ENCODE results near the gene SCLT1. TPM values are rescaled to one million over a fixed set of nuclear protein-coding genes. Genes with fewer than 3 reads are reported as not detected.
"Not testable (repeated sequence)": the region's sequence is repeated elsewhere in the genome, so short reads cannot be mapped to it uniquely, and the experiment has no call there.

SCLT1 gene
- total RNA-seq, 2 experiments from 2014 or later: 18.2 to 18.8 TPM

DNA sequence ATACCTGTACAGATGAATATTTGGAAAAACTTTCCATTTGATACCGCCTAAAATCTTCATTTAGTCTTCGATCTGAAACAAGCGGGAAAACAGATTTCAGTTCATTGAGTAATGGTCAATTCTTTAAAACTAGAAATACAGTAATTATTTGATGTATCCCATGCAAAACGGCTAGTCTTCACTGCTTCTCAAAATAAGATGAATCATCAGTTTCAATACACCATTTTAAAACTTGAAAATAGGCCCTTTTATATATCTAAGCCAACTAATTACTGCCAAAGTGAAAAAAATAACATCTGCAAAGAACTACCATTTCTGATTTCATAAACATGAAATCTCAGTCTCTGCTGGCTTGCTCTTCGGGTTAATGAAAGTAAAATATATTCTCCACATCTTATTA is 11.0 kb downstream of the SCLT1 start:
- CTCF ChIA-PET: no interaction called here

DNA sequence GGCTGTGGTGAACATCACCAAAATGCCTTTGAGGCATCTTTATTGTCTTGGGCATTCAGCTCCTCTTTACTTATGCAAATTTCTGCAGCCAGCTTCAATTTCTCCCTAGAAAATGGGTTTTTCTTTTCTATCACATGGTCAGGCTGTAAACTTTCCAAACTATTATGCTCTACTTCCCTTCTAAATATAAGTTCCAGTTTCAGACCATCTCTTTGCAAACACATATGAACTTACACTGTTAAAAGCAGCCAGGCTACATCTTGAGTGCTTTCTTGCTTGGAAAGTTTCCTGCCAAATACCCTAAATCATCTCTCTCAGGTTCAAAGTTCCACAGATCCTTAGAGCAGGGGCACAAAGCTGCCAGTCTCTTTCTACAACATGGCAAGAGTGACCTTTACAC is 13.2 kb downstream of the SCLT1 start:
- ChIA-PET POLR2A (no interaction called here), CTCF (no interaction called here)

More for the DNA sequence above, 11.0 kb downstream of the SCLT1 start:
- POLR2A ChIA-PET: no interaction called here

DNA sequence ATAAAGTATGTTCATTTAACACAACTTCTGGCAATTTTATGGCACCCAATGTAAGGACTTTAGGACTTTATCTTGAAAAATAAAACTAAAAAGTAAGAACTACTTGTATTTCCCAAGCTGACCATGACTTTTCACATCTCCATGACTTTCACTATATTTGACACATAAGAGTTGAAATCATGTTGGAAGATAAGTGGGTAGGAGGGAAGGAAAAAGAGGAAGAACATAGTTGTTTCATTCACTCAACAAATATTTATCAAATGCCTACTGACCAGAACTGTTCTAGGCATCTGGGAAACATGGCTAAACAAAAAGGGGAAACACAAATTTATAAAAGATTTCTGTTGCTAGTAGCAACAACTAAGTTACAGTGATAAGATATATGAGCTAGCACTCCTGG is 16.0 kb downstream of the SCLT1 start:
- ChIA-PET CTCF (no interaction called here), POLR2A (no interaction called here)

DNA sequence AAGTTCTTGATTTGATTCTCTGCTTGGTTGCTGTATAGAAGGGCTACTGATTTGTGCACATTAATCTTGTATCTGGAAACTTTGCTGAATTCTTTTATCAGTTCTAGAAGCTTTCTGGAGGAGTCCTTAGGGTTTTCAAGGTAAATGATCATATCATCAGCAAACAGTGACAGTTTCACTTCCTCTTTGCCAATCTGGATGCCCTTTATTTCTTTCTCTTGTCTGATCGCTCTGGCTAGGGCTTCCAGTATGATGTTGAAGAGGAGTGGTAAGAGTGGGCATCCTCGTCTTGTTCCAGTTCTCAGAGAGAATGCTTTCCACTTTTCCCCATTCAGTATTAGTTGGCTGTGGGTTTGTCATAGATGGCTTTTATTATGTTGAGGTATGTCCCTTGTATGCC is 23.8 kb downstream of the SCLT1 start:
- CTCF ChIA-PET, POLR2A ChIA-PET: not testable (repeated sequence)

DNA sequence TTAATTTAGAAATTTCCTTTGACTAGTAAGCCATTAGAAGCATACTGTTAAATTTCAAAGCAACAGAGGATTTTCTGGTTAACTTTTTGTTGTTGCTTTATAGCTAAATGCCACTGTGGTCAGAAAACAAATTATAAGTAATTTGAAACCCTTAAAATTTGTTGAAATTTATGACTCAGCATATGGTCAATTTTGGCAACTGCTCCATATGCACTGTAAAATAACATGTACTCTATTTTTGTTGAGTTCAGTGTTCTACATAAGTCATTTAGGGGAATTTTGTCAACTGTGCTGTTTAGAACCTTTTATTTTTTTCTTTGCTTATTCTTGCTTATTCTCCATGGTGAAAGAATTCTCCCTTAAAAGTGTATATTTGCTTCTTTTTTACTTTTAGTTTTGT is 28.6 kb downstream of the SCLT1 start:
- CTCF ChIA-PET: no interaction called here
- POLR2A ChIA-PET: no interaction called here

DNA sequence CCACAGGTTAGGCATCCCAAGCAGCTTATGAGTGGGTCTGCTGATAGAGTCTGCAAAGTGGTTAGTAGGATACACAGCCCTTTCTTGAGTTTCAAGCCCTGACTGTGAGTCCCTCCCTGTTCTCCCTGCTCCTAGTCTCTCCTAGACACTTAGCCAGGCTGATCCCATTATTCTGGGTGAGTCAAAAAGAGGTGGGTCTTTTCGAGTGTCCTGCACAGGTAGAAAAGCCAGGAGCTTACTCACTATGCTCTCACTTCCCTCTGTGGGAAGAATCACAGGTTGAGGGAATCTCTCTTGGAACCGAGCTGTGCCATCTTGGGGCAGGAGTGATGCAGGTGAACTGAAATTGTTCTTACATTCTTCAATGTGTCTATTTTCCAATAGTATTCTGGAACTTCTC is 29.7 kb downstream of the SCLT1 start:
- POLR2A ChIA-PET: no interaction called here
- CTCF ChIA-PET: no interaction called here

DNA sequence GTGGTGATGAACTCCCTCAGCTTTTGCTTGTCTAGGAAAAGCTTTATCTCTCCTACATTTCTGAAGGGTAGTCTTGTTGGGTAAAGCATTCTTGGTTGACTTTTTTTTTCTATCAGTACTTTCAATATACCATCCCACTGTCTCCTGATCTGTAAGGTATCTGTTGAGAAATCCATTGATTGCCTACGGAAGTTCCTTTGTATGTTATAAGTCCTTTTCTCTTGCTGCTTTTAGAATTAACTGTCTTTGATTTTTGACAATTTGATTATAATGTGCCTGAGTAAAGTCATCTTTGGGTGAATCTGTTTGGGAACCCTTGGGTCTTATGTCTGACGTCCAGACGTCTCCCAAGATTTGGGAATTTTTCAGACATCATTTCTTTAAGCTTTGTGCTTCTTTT is 30.8 kb downstream of the SCLT1 start:
- POLR2A ChIA-PET: no interaction called here
- CTCF ChIA-PET: no interaction called here

DNA sequence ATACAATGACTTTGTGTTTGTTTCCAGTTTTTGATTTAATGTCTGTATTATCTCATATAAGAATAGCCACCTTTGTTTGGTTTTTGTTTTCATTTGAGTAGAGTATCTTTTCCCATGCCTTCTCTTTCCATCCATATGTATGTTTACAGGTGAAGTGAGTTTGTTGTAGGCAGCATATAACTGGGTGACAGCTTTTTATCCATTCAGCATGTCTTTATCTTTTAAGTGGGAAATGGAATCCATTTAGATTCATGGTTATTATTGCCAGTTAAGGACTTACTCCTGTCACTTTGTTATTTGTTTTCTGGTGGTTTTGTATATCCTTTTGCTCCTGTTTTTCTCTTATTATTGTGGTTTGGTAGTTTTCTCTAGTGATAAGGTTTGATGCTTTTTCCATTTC is 34.3 kb downstream of the SCLT1 start:
- ChIA-PET POLR2A (no interaction called here), CTCF (no interaction called here)

DNA sequence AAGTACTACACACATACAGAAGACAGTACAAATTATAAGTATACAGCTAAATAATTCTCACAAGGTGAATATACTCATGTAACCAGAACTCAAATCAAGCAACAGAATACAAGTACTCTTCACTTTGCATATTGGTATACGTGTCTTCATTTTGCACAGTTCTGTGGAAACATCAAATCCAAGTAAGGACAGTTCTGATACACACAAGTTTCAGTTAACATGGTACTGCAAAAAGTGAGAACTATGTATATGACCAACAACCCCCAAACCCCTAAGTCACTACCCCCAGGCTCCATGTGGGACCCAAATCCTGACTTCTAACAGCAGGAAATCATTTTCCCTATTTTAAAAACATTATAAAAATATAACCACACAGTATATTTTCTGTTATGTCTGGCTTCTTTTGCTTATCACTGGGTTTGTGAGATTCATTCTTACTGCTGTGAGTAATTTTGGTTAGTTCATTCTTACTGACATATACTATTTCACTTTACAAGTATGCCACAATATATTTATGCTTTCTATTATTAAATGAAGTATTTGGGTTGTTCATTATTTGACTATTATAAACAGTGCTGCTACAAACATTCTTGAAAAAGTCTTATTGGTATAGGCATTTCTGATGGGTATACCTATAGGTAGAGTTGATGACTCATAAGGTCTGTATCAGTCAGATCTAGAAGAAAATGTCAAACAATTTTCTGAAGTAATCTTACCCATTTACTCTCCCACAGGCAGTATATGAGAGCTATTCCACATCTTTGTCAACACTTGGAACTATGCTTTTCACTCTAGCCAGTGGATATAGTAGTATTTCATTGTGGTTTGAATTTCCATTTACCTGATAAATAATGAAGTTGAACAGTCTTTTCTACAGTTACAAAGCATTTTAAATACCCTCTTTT is 47.0 kb downstream of the SCLT1 start:
- POLR2A ChIA-PET: no interaction called here
- CTCF ChIA-PET: no interaction called here

DNA sequence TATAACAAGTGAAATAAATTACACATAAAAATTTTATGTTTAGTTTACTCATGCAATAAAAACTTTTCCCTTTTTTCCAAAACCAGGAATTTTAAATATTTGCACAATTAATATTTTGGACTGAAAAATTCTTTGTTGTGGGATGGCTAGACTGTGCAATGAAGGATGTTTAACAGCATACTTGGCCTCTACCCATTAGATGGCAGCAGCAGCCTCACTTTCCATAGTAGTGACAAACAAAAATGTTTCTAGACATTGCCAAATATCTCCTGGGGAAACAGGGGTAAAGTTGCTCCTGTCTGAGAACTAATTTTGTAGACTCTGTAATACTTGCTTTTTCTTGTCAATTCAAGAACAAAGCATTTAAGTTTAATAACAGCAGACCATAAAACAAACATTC is 49.8 kb downstream of the SCLT1 start:
- CTCF ChIA-PET: no interaction called here
- POLR2A ChIA-PET: no interaction called here

DNA sequence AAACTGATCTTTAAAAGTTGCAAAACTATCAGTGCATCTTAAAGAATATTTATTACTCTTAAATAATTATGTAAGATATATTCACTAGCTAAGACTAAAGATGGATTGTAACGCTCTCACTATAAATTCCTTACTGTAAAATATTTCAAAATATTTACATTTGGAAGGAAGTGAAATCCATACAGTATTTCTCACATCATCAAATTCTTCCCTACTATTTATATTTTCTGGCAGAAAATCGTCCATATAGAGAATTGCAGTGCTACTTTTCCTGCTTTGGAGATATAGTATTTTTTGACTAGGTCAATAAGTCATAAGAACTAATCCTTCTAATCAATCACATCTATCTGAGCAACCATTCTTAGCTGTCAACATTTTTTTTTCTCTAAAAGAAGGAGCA is 52.9 kb downstream of the SCLT1 start:
- POLR2A ChIA-PET: no interaction called here
- CTCF ChIA-PET: no interaction called here

DNA sequence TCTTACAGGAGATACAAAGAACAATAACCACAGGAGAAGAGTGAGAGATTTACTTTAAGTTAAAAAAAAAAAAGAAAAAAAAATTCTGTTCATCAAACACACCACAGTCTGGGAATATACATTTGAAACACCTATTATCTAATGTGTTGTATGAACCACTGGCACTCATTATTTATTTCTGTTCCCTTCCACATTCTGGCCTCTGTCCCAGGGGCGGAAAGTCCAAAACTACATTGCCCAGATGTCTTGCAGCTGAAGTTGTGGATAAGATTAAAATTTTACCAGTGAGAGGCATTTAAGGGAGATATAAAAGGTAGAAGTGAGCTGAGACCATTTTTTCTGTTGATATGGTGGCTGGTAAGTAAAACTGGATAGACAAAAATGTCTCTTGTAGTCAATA is 56.2 kb downstream of the SCLT1 start:
- ChIA-PET CTCF (no interaction called here), POLR2A (no interaction called here)

DNA sequence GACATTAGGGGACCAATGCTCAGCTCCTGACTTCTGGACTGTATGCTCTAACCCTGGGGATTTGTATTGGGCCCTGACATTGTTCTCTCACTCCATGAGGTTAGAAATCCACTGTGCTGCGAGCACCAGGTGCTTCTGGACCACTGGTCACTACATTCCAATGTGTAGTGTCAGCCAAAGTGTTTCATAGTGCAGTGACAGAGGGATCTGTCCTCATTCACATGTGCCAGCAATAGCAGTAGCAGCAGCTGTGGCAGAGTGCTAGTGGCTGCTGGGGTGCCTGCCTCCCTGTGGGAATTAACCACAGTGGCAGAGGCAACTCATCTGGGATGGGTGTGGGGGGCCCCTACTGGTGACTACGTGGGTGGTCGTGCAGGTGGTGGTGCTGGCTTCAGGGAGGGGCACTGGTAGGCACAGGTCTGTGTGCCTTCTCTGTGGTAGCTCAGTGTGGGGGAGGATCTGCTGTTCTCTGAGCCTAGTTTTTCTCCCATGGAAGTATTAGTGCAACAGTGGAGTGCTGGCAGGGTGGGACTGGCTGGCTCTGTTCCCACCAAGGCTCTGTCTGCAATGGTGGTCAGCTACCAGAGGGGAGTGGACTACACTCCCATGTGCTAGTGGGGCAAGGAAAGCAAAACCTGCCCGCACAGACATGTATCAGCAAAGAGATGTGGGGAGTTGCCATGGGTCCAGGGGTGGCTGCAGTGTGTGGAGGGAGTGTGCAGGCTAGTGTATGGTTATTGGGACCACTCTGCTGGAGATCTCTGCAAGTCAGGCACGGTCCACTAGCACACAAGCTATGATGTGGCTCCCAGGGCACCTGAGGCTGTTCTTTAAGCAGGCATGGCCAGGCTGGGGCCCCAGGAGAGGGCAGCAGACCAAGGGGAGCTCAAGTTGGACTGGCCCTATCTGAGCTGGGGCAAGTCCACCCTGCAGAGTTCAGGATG is 78.5 kb downstream of the SCLT1 start:
- ChIA-PET CTCF (no interaction called here), POLR2A (no interaction called here)

DNA sequence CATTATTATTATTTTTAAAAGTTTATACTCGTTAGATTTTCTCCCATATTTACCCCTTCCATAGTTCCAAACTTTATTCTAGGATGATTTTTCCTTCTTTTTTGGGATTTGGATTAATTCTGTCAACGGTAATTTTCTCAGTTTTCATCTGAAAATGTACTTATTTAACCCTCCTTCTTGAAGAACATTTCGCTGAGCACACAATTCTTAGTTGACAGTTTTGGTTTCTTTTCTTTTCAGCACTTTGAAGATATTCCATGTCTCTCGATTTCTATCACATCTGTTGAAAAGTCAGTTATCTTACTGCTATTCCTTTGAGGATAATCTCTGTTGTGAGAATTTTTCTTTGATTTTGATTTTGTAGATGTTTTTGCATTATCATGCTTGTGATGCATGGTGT is 85.2 kb downstream of the SCLT1 start:
- POLR2A ChIA-PET: no interaction called here

DNA sequence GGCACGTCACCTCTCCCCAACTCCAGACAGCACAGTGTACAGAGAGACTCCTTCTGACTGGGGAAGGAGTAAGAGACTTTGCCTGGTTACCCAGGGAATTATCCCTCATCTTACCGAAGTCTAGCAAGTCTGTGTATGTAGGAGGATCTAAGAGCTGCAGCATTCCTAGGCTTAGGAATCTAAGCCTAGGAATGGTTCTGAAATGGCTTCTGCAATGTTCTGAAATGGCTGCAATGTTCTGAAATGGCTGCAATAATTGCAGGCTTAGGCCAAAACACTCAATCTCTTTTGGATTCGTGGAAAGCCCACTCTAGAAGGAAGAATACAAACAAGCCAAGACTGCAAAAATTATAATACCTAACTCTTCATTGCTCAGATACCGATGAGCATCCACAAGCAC is 106.4 kb downstream of the SCLT1 start:
- ChIA-PET CTCF (no interaction called here), POLR2A (no interaction called here)

More for the DNA sequence above, 85.2 kb downstream of the SCLT1 start:
- CTCF ChIA-PET: no interaction called here

DNA sequence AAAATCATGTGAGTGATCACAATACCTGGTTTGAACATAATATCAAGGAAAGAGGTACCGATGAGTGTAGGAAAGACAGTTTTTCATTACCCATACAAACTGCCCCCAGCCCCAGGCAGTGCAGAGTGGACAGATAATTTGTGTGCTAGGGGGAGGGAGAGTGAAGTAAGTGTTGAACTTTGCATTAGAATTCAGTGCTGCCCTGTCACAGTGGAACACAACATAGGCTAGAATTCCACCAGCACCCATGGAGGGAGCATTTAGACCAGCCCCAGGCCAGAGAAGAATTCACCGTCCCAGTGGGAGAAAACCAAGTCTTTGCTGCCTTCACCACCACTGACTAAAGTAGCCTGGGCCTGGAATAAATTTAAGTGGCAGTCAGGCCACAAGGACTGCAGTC is 107.3 kb downstream of the SCLT1 start:
- ChIA-PET POLR2A (no interaction called here), CTCF (no interaction called here)

DNA sequence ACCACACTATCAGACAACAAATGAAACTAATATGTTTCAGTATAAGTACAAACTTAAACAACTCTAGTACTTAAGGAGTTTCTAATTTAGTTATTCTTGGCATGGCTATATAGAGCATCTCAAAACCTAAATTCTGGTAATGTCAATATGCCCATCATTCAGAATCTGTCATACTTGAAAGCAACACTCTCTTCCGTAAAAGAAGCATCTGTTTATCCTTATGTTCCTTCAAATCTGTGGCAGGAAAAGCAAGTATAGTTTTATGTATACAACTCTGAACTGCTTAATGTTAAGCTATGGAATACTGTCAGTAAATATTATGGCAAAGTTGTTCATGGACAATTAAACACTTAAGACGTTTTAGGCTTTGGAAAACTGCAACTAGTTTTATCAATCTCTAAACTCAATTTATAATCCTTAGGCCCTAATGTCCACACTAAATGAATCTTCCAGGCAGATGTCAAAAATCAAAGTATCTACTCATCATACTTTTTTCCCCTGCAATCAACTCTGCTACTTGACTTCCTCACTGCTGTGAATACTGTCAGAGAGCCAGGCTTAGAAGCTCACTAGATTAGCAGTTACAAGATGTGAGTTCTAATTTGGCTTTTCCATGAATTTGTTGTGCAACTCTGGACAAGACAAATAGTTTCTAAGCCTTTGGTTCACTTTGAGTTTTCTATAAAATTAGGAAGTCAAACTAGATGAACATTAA is 109.4 kb downstream of the SCLT1 start:
- CTCF ChIA-PET: no interaction called here
- POLR2A ChIA-PET: no interaction called here

DNA sequence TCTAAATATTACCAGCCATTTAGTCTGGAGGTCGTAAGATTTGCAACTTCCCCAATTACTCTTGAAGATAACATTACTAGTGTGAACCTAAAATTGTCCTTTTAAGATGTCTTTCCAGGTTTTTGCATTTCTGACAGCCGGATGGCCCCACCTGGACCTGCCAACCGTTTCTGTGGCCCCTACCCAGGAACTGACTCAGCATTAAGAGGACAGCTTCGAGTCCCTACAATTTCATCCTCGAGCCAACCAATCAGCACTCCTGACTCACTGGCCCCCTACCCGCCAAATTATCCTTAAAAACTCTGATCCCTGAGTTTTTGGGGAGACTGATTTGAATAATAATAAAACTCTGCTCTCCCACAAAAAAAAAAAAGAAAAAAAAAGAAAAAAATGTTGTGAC is 112.0 kb downstream of the SCLT1 start:
- CTCF ChIA-PET: no interaction called here
- POLR2A ChIA-PET: no interaction called here

DNA sequence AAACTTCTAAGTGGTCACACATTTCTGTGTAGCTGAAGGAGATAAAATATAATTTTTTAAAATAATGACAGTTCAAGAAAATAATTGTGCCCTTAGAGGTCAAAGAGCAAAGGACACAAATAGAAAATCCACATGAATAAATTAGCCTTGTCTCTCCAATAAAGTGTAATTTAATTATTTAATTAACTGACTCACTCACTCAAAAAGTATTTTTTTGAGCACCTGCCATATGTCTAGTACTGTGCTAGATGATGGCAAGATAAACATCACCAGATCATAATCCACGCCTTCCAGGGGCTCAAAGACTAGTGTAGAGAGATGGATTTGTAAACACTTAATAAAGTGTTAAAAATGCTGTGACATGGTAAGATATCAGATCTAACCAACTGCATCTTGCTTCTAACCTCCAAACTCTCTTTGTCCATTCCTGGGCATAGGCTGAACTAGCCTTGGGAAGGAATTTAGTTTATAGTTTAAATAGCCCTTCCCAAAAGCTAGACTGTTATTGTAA is 112.5 kb downstream of the SCLT1 start:
- POLR2A ChIA-PET: no interaction called here
- CTCF ChIA-PET: no interaction called here

DNA sequence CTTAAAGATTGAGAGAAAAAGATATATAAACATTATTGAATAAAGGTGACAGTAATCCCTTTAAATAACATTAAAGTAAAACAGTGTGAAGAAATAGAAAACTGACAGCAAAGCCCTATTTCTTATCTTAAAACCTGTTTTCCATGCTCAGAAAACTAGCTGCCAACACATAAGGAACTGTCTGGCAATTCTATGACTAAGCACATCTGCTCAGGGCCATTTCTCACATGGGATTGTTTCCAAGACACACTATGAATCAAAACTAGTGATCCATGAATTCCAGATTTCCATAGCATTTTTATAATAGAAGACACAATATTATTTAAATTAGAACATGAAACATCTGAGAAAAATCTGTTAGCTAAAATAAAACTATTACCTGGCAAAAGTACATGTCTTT is 113.4 kb downstream of the SCLT1 start:
- CTCF ChIA-PET: no interaction called here
- POLR2A ChIA-PET: no interaction called here

DNA sequence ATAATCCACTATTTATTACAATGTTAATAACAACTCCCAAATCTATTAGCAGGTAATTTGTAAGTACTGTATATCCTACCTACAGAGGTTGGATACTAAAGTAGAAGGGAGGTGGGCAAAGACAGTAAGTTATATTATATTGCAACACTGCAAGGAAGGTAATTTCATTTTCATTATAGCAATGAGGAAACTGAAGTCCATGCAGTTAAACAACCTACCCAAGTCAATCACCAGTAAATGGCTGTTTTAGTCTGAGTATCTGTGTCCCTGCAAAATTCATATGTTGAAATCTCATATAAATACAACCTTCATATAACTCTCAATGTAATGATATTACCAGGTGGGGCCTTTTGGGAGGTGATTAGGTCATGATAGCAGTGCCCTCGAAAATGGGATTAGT is 114.4 kb downstream of the SCLT1 start:
- ChIA-PET CTCF (no interaction called here), POLR2A (no interaction called here)

All from activated CD8-positive, alpha-beta memory T cell treated with anti-CD3 and anti-CD28 coated beads for 36 hours (primary cell).